Mesenchymal stem cell (in vitro differentiated cells and primary cell): ENCODE results near the gene SMPD3.

Source experiments
- DNase-seq: peaks from one replicate; pipeline ENCODE4 v3.0.0-alpha.2; 2013
- H2AFZ ChIP-seq: one replicate; pipeline ENCODE4 v1.6.1; 2013; ENCODE audit warnings: low read depth, mild to moderate bottlenecking, control low read depth, inconsistent platforms, low read length, moderate library complexity
- H2AK5ac ChIP-seq: 2 replicates; pipeline ENCODE4 v1.6.1; 2013; ENCODE audit warnings: low read length, moderate library complexity, mild to moderate bottlenecking, inconsistent platforms; ENCODE audit not compliant: severe bottlenecking
- H2BK120ac ChIP-seq: one replicate; pipeline ENCODE4 v1.6.1; 2013; ENCODE audit warnings: low read depth, mild to moderate bottlenecking, inconsistent platforms, low read length, moderate library complexity
- H2BK12ac ChIP-seq, 2 experiments: one replicate each; pipeline ENCODE4 v1.6.1; 2013; ENCODE audit warnings: inconsistent platforms in 2 of 2, low read length in 2 of 2, mild to moderate bottlenecking in 2 of 2, moderate library complexity in 2 of 2, control low read depth in 1 of 2
- H2BK15ac ChIP-seq: one replicate; pipeline ENCODE4 v1.6.1; 2013; ENCODE audit warnings: mild to moderate bottlenecking, low read depth, inconsistent platforms; ENCODE audit not compliant: poor library complexity, severe bottlenecking
- H2BK5ac ChIP-seq: 2 replicates; pipeline ENCODE4 v1.6.1; 2013; ENCODE audit warnings: low read depth, mild to moderate bottlenecking, low read length, control low read depth, inconsistent platforms; ENCODE audit not compliant: poor library complexity, severe bottlenecking
- H3K14ac ChIP-seq, 2 experiments: one replicate each; pipeline ENCODE4 v1.6.1; 2013; ENCODE audit warnings: inconsistent platforms in 2 of 2, low read length in 2 of 2, control low read depth in 1 of 2, mild to moderate bottlenecking in 1 of 2, moderate library complexity in 1 of 2
- H3K18ac ChIP-seq, 2 experiments: one replicate each; pipeline ENCODE4 v1.6.1; 2013; ENCODE audit warnings: inconsistent platforms in 2 of 2, low read length in 2 of 2, control low read depth in 1 of 2, low read depth in 1 of 2, mild to moderate bottlenecking in 1 of 2
- H3K23ac ChIP-seq, 2 experiments: one replicate each; pipeline ENCODE4 v1.6.1; 2013; ENCODE audit warnings: inconsistent platforms in 2 of 2, low read length in 2 of 2, mild to moderate bottlenecking in 2 of 2, moderate library complexity in 2 of 2, control low read depth in 1 of 2
- H3K27ac ChIP-seq: 2 replicates; pipeline ENCODE4 v1.5.1; 2013; ENCODE audit warnings: mild to moderate bottlenecking, moderate library complexity, low read length, control low read depth, inconsistent platforms; ENCODE audit not compliant: poor library complexity, severe bottlenecking
- H3K27me3 ChIP-seq, 2 experiments: 2 replicates each; pipeline versions ENCODE4 v1.6.1 to v1.7.0; 2013; ENCODE audit warnings: low read length in 2 of 2, mild to moderate bottlenecking in 2 of 2, moderate library complexity in 2 of 2, control low read depth in 1 of 2, inconsistent platforms in 1 of 2; ENCODE audit not compliant: control insufficient read depth in 1 of 2, insufficient read depth in 1 of 2
- H3K36me3 ChIP-seq, 2 experiments: 2 replicates each; pipeline versions ENCODE4 v1.6.1 to v1.7.0; 2013; ENCODE audit warnings: low read length in 2 of 2, control low read depth in 1 of 2, inconsistent platforms in 1 of 2, low read depth in 1 of 2, mild to moderate bottlenecking in 1 of 2; ENCODE audit not compliant: insufficient read depth in 2 of 2, control insufficient read depth in 1 of 2
- H3K4ac ChIP-seq, 2 experiments: one replicate each; pipeline ENCODE4 v1.6.1; 2013; ENCODE audit warnings: inconsistent platforms in 2 of 2, low read length in 2 of 2, mild to moderate bottlenecking in 2 of 2, moderate library complexity in 2 of 2, control low read depth in 1 of 2, low read depth in 1 of 2
- H3K4me1 ChIP-seq: 2 replicates; pipeline ENCODE4 v1.6.1; 2013; ENCODE audit warnings: low read depth, low read length, control low read depth; ENCODE audit not compliant: control insufficient read depth, insufficient read depth
- H3K4me2 ChIP-seq: 2 replicates; pipeline ENCODE4 v1.6.1; 2013; ENCODE audit warnings: low read length, mild to moderate bottlenecking, inconsistent platforms; ENCODE audit not compliant: poor library complexity, severe bottlenecking
- H3K4me3 ChIP-seq, 2 experiments: 2 replicates each; pipeline versions ENCODE4 v1.5.1 to v1.7.0; 2013; ENCODE audit warnings: low read length in 2 of 2, mild to moderate bottlenecking in 2 of 2, control low read depth in 1 of 2, low read depth in 1 of 2; ENCODE audit not compliant: insufficient read depth in 1 of 2
- H3K79me1 ChIP-seq: replicated peaks from 2 replicates; pipeline ENCODE4 v1.6.1; 2013; ENCODE audit warnings: mild to moderate bottlenecking, control low read depth, low read length, inconsistent platforms; ENCODE audit not compliant: poor library complexity, severe bottlenecking
- H3K9ac ChIP-seq: 2 replicates; pipeline ENCODE4 v1.7.0; 2013; ENCODE audit warnings: mild to moderate bottlenecking, low read length, moderate library complexity
- H3K9me3 ChIP-seq: 2 replicates; pipeline ENCODE4 v1.7.0; 2013; ENCODE audit warnings: mild to moderate bottlenecking, low read length; ENCODE audit not compliant: control insufficient read depth
- H4K8ac ChIP-seq: one replicate; pipeline ENCODE4 v1.6.1; 2013; ENCODE audit warnings: inconsistent platforms, mild to moderate bottlenecking, low read length, moderate library complexity
- H4K91ac ChIP-seq: one replicate; pipeline ENCODE4 v1.6.1; 2013; ENCODE audit warnings: mild to moderate bottlenecking, low read length, inconsistent platforms
- WGBS: methylation state at CpG from one replicate; pipeline ENCODE4 v1.1.7; 2013; ENCODE audit warnings: mixed read lengths; 5-methylcytosine and 5-hydroxymethylcytosine counted together

SMPD3 gene

GRCh38 chr16:68422396-68422960, 25.8 kb downstream of the SMPD3 start:
- Histone ChIP-seq H3K4me3 (no peak overlapping the region), H3K36me3 (no peaks in the 10 kb centered on the region), H3K4ac (no peak overlapping the region), H3K18ac (no peak overlapping the region), H3K14ac (no peak overlapping the region), H3K27ac (no peak overlapping the region), H3K4me1 (peaks cover 2% of the 10 kb centered on the region), H2AFZ (no peak overlapping the region), H3K4me2 (no peak overlapping the region), H2BK120ac (no peak overlapping the region), H2AK5ac (no peak overlapping the region), H3K79me1 (no peaks in the 10 kb centered on the region), H4K8ac (no peak overlapping the region), H2BK15ac (no peak overlapping the region), H3K9ac (no peak overlapping the region), H3K23ac (no peak overlapping the region), H3K9me3 (no peaks in the 10 kb centered on the region), H3K27me3 (peaks cover 52 to 79% of the 10 kb centered on the region in 2 experiments), H2BK5ac (no peak overlapping the region), H4K91ac (no peak overlapping the region), H2BK12ac (no peak overlapping the region)
- WGBS: 83% methylated on average over 3 of the region's 4 CpGs
- no peak for DNase-seq

GRCh38 chr16:68421076-68421475, 27.2 kb downstream of the SMPD3 start:
- no peak overlapping the region for H2AFZ ChIP-seq
- H3K36me3 ChIP-seq: no peaks in the 10 kb centered on the region
- H3K14ac ChIP-seq: no peak overlapping the region
- H3K4me3 ChIP-seq: no peak overlapping the region
- H3K4me2 ChIP-seq: no peak overlapping the region
- H4K8ac ChIP-seq: no peak overlapping the region
- no peak overlapping the region for H3K9ac ChIP-seq
- no peaks in the 10 kb centered on the region for H3K79me1 ChIP-seq
- H2AK5ac ChIP-seq: no peak overlapping the region
- H3K9me3 ChIP-seq: no peaks in the 10 kb centered on the region
- no peak overlapping the region for H3K18ac ChIP-seq
- no peak overlapping the region for H3K4ac ChIP-seq
- no peak overlapping the region for H2BK12ac ChIP-seq
- no peak overlapping the region for H3K23ac ChIP-seq
- DNase-seq: no peak
- peaks cover 2% of the 10 kb centered on the region for H3K4me1 ChIP-seq
- H3K27me3 ChIP-seq: peaks cover 66 to 71% of the 10 kb centered on the region in 2 experiments
- 75% methylated on average over 5 of the region's 5 CpGs for WGBS
- H2BK120ac ChIP-seq: no peak overlapping the region
- H3K27ac ChIP-seq: no peak overlapping the region
- no peak overlapping the region for H4K91ac ChIP-seq
- no peak overlapping the region for H2BK15ac ChIP-seq
- no peak overlapping the region for H2BK5ac ChIP-seq

DNA sequence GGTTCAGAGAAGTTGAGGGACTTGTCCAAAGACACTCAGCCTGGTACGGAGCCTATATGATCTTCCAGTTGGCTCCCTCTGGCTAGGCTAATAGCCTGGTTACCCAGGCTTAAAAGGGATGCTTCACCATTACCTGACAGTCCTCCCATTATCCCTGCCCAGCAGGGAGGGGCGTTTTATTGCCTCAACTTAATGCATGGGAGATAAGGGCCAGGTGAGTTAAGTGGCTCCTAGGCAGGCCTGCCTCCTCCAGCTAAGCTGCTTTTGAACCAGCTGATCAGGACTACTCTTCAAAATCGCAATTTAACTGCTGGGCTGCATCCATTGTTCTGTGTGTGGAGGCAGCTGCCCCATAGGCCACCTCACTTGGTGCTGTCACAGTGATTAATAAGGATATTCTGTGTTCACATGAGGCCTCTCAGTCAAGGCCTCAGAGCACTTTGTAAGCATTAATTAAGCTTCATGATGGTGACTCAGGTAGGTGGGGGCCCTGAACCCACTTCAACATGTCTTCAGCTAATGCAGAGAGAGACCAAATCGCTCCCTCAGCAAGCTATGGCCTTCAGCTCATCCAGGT, 27.9 kb downstream of the SMPD3 start:
- no peak overlapping the region for H3K14ac ChIP-seq
- H2AK5ac ChIP-seq: no peak overlapping the region
- DNase-seq: no peak
- H3K27ac ChIP-seq: no peak overlapping the region
- H2BK12ac ChIP-seq: no peak overlapping the region
- H2BK15ac ChIP-seq: no peak overlapping the region
- no peak overlapping the region for H4K8ac ChIP-seq
- no peak overlapping the region for H3K23ac ChIP-seq
- H3K9me3 ChIP-seq: no peaks in the 10 kb centered on the region
- H2BK120ac ChIP-seq: no peak overlapping the region
- peaks cover 66 to 67% of the 10 kb centered on the region in 2 experiments for H3K27me3 ChIP-seq
- no peak overlapping the region for H2AFZ ChIP-seq
- H2BK5ac ChIP-seq: no peak overlapping the region
- H3K4me1 ChIP-seq: peaks cover 2% of the 10 kb centered on the region
- H3K79me1 ChIP-seq: no peaks in the 10 kb centered on the region
- 56% methylated on average over 4 of the region's 4 CpGs for WGBS
- no peak overlapping the region for H3K4me2 ChIP-seq
- no peak overlapping the region for H3K9ac ChIP-seq
- no peak overlapping the region for H3K4ac ChIP-seq
- no peak overlapping the region for H3K18ac ChIP-seq
- H3K4me3 ChIP-seq: no peak overlapping the region
- H4K91ac ChIP-seq: no peak overlapping the region
- no peaks in the 10 kb centered on the region for H3K36me3 ChIP-seq

- Histone ChIP-seq H4K91ac (no peak overlapping the region), H3K4ac (no peak overlapping the region)
- 87% methylated on average over 9 of the region's 11 CpGs for WGBS
Measured at GRCh38 chr16:68417711-68418301, 30.5 kb downstream of the SMPD3 start.

More at GRCh38 chr16:68417711-68418301, 30.5 kb downstream of the SMPD3 start:
- no peak overlapping the region for H2BK12ac ChIP-seq
- H3K27ac ChIP-seq: no peak overlapping the region
- DNase-seq: no peak
- no peak overlapping the region for H2BK120ac ChIP-seq
- no peak overlapping the region for H2BK5ac ChIP-seq
- peaks cover 2% of the 10 kb centered on the region for H3K4me1 ChIP-seq
- H3K18ac ChIP-seq: no peak overlapping the region
- H2AFZ ChIP-seq: no peak overlapping the region
- no peaks in the 10 kb centered on the region for H3K36me3 ChIP-seq
- H3K4me3 ChIP-seq: no peak overlapping the region
- H3K9ac ChIP-seq: no peak overlapping the region
- H4K8ac ChIP-seq: no peak overlapping the region
- H3K23ac ChIP-seq: no peak overlapping the region
- no peak overlapping the region for H2AK5ac ChIP-seq
- no peaks in the 10 kb centered on the region for H3K9me3 ChIP-seq
- H2BK15ac ChIP-seq: no peak overlapping the region
- peaks cover 50 to 65% of the 10 kb centered on the region in 2 experiments for H3K27me3 ChIP-seq
- no peak overlapping the region for H3K4me2 ChIP-seq
- H3K79me1 ChIP-seq: no peaks in the 10 kb centered on the region
- H3K14ac ChIP-seq: no peak overlapping the region
